Tibial nerve (tissue), 3 donors: ENCODE results near the gene DTL.

Experiments
- POLR2A ChIP-seq, 2 donors: fragments of 450-650 bp; IDR thresholded peaks; one replicate each; pipeline ENCODE4 v1.6.1; 2017; ENCODE audit warnings: antibody characterized with exemption in 2 of 2, mild to moderate bottlenecking in 2 of 2, moderate library complexity in 2 of 2
- TF ChIP-seq, protein P1 (sequence below), 5 experiments: fragments of 200-600 bp in 3 of 5; fragments of 450-650 bp in 2 of 5; sonication (generic) in 3 of 5; IDR thresholded peaks; one replicate each; pipeline ENCODE4 v1.5.1; 2016 to 2019; ENCODE audit warnings: antibody characterized with exemption in 5 of 5, mild to moderate bottlenecking in 3 of 5, moderate library complexity in 2 of 5

DNA sequence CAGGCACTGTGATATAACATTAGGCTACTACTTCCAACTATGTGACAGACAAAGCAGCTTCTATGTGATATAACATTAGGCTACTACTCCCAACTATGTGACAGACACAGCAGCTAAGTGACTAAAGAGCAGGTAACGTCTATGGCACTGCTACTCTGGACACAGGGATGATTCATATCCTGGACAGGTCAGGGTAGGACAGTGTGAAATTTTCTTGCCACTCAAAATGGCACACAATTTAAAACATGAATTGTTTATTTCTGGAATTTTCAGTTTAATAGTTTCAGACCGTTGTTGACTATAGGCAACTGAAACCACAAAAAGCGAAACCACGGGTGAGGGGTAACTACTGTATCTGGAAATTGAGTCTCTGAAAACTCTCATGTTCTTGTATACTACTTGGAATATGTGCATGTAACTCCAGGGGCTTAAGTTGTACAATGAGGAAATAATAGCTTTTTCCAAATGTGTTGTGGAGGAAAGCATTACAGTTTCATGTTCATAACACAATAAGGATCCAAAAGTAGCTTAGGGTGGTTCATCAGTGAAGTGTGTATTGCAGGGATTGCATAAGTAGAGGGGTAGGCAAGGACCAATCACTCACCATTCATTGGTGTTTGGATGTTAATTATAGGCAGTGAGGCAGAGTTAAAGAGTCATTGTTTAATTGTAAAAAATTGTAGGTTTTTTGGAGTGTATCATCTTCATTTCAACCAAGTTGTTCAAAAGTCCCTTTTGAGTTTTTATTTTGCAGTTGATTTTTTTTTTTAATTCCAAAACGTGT is 5.3 kb downstream of the DTL start:
- TF ChIP-seq, protein P1, sequence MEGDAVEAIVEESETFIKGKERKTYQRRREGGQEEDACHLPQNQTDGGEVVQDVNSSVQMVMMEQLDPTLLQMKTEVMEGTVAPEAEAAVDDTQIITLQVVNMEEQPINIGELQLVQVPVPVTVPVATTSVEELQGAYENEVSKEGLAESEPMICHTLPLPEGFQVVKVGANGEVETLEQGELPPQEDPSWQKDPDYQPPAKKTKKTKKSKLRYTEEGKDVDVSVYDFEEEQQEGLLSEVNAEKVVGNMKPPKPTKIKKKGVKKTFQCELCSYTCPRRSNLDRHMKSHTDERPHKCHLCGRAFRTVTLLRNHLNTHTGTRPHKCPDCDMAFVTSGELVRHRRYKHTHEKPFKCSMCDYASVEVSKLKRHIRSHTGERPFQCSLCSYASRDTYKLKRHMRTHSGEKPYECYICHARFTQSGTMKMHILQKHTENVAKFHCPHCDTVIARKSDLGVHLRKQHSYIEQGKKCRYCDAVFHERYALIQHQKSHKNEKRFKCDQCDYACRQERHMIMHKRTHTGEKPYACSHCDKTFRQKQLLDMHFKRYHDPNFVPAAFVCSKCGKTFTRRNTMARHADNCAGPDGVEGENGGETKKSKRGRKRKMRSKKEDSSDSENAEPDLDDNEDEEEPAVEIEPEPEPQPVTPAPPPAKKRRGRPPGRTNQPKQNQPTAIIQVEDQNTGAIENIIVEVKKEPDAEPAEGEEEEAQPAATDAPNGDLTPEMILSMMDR (IDR thresholded peaks at IDR 0.05), result no peak
- TF ChIP-seq POLR2A (IDR thresholded peaks at IDR 0.05), result no peak
